NCI-H1930 (cell line): ENCODE measurements around the gene UTP20.

Experiments used
- DNase-seq, 2 experiments: peaks; one replicate each; lab custom pipeline; 2025; lab: John Stamatoyannopoulos, UW

The UTP20 gene

GRCh38 chr12:101436136-101436535, 156.2 kb downstream of the UTP20 start:
- no peak for DNase-seq
